Prostate gland (tissue), 2 donors: ENCODE data around the gene PRIMA1. TPM values are rescaled to one million over a fixed set of nuclear protein-coding genes. Genes with fewer than 3 reads are reported as not detected.

Source experiments
- DNase-seq: peaks from one replicate; pipeline ENCODE4 v3.0.0-alpha.2; 2019; ENCODE audit warnings: low spot score
- H3K27ac ChIP-seq, 2 donors: fragments of 200-600 bp; sonication (generic); 2 replicates each; pipeline ENCODE4 v1.5.1; 2017 to 2019
- H3K27me3 ChIP-seq: fragments of 200-600 bp; sonication (generic); replicated peaks from 2 replicates; pipeline ENCODE4 v1.5.1; 2019; ENCODE audit not compliant: insufficient read depth
- H3K36me3 ChIP-seq, 2 donors: fragments of 200-600 bp; sonication (generic); 1 replicate in 1 of 2; 2 replicates in 1 of 2; pipeline versions ENCODE4 v1.5.1 to v1.8.1; 2017 to 2019
- H3K4me1 ChIP-seq: fragments of 200-600 bp; sonication (generic); replicated peaks from 2 replicates; pipeline ENCODE4 v1.5.1; 2019
- H3K4me3 ChIP-seq, 2 donors: fragments of 200-600 bp; sonication (generic); 2 replicates each; pipeline ENCODE4 v1.5.1; 2017 to 2019
- H3K9me3 ChIP-seq: fragments of 200-600 bp; sonication (generic); 2 replicates; pipeline ENCODE4 v1.5.1; 2017
- CTCF ChIP-seq, 4 experiments: fragments of 200-600 bp in 2 of 4; fragments of 450-650 bp in 2 of 4; sonication (generic) in 2 of 4; IDR thresholded peaks; 1 replicate in 3 of 4; 2 replicates in 1 of 4; pipeline ENCODE4 v1.5.1; 2016 to 2019; ENCODE audit warnings: antibody characterized with exemption in 4 of 4, mild to moderate bottlenecking in 2 of 4, moderate library complexity in 2 of 4
- POLR2A ChIP-seq: fragments of 450-650 bp; IDR thresholded peaks from one replicate; pipeline ENCODE4 v1.6.1; 2016; ENCODE audit warnings: antibody characterized with exemption, mild to moderate bottlenecking
- POLR2AphosphoS5 ChIP-seq: sonication (generic); formaldehyde crosslinking; IDR thresholded peaks from one replicate; pipeline ENCODE4 v1.6.1; 2017; ENCODE audit warnings: antibody characterized with exemption
- WGBS: methylation state at CpG from one replicate; pipeline ENCODE4 v1.1.5; 2018; 5-methylcytosine and 5-hydroxymethylcytosine counted together
- intact Hi-C: fragments of 100-400 bp; cut with DNase I; formaldehyde crosslinking; loops from one replicate; pipeline ENCODE4 v1.14.2; 2022
- total RNA-seq, 2 donors: library from RNA; depleted of rRNA; stranded (reverse); fragments of >200 nt; gene quantifications; one replicate each; pipeline ENCODE4 v1.1.0, GENCODE V29; 2016

PRIMA1 gene
- total RNA-seq, 2 donors from 2014 or later = 3.6 to 9.8 TPM

GRCh38 chr14:93744876-93745275 lies 43.4 kb downstream of the PRIMA1 start:
- whole genome bisulfite sequencing = 67% methylated on average over 6 of the region's 8 CpGs
- no peak overlapping the region for H3K27ac ChIP-seq
- intact Hi-C loops = no loop called here

GRCh38 chr14:93744176-93744575 lies 44.1 kb downstream of the PRIMA1 start:
- intact Hi-C loops = no loop called here
- Histone ChIP-seq H3K27ac (no peak overlapping the region), H3K36me3 (no peaks in the 10 kb centered on the region), H3K9me3 (no peaks in the 10 kb centered on the region), H3K27me3 (no peaks in the 10 kb centered on the region), H3K4me1 (no peaks in the 10 kb centered on the region), H3K4me3 (no peak overlapping the region)
- WGBS = 86% methylated on average over 14 of the region's 14 CpGs
- DNase-seq = no peak
- TF ChIP-seq CTCF (IDR thresholded peaks at IDR 0.05) = no peak
- no peak for TF ChIP-seq POLR2A
- no peak for TF ChIP-seq POLR2AphosphoS5

More at GRCh38 chr14:93744876-93745275, 43.4 kb downstream of the PRIMA1 start:
- Histone ChIP-seq H3K36me3 (no peaks in the 10 kb centered on the region), H3K27me3 (no peaks in the 10 kb centered on the region), H3K9me3 (no peaks in the 10 kb centered on the region), H3K4me1 (no peaks in the 10 kb centered on the region), H3K4me3 (no peak overlapping the region)
- no peak for DNase-seq
- TF ChIP-seq POLR2AphosphoS5 (no peak), CTCF (IDR thresholded peaks at IDR 0.05) (no peak), POLR2A (no peak)

GRCh38 chr14:93743270-93744060 lies 44.8 kb downstream of the PRIMA1 start:
- H3K9me3 ChIP-seq = no peaks in the 10 kb centered on the region
- no peak overlapping the region for H3K27ac ChIP-seq
- no peak for DNase-seq
- H3K4me1 ChIP-seq = no peaks in the 10 kb centered on the region
- no peak for TF ChIP-seq POLR2A
- TF ChIP-seq CTCF (IDR thresholded peaks at IDR 0.05) = no peak
- no peak for TF ChIP-seq POLR2AphosphoS5
- WGBS = 92% methylated on average over 24 of the region's 26 CpGs
- no peak overlapping the region for H3K4me3 ChIP-seq
- intact Hi-C loops = no loop called here
- no peaks in the 10 kb centered on the region for H3K36me3 ChIP-seq
- H3K27me3 ChIP-seq = no peaks in the 10 kb centered on the region

GRCh38 chr14:93742761-93743160 lies 45.5 kb downstream of the PRIMA1 start:
- WGBS = 77% methylated on average over 8 of the region's 8 CpGs
- Histone ChIP-seq H3K27ac (no peak overlapping the region), H3K9me3 (no peaks in the 10 kb centered on the region), H3K36me3 (no peaks in the 10 kb centered on the region), H3K4me3 (no peak overlapping the region), H3K27me3 (no peaks in the 10 kb centered on the region), H3K4me1 (no peaks in the 10 kb centered on the region)
- intact Hi-C loops = no loop called here
- TF ChIP-seq CTCF (IDR thresholded peaks at IDR 0.05) = no peak
- no peak for TF ChIP-seq POLR2AphosphoS5
- no peak for TF ChIP-seq POLR2A
- DNase-seq = no peak
